GM19372 (cell line): ENCODE measurements around the gene ZHX3.

ENCODE experiments used
- ATAC-seq: cut with Tn5 transposase; IDR thresholded peaks from one replicate; pipeline ENCODE4 v1.9.1; 2021; ENCODE audit warnings: mild to moderate bottlenecking, low read depth, moderate library complexity; ENCODE audit not compliant: unreplicated experiment

The ZHX3 gene

GRCh38 chr20:41232973-41233926, 84.3 kb downstream of the ZHX3 start:
- ATAC-seq = no peak

GRCh38 chr20:41231136-41231535, 86.4 kb downstream of the ZHX3 start:
- no peak for ATAC-seq

- ATAC-seq = no peak
These were observed 87.4 kb downstream of the ZHX3 start for GRCh38 chr20:41230136-41230535.

GRCh38 chr20:41229259-41229658, 88.3 kb downstream of the ZHX3 start:
- ATAC-seq = no peak

GRCh38 chr20:41228858-41229257, 88.7 kb downstream of the ZHX3 start:
- ATAC-seq = no peak

- no peak for ATAC-seq
These were observed 91.1 kb downstream of the ZHX3 start for GRCh38 chr20:41226426-41226825.

- no peak for ATAC-seq
These were observed 92.4 kb downstream of the ZHX3 start for GRCh38 chr20:41225091-41225490.

- ATAC-seq = no peak
These were observed 93.2 kb downstream of the ZHX3 start for GRCh38 chr20:41224281-41224680.

- no peak for ATAC-seq
These were observed 94.4 kb downstream of the ZHX3 start for GRCh38 chr20:41223112-41223511.

- no peak for ATAC-seq
These were observed 94.8 kb downstream of the ZHX3 start for GRCh38 chr20:41222703-41223102.

- ATAC-seq = no peak
These were observed 95.2 kb downstream of the ZHX3 start for GRCh38 chr20:41222296-41222695.

- no peak for ATAC-seq
These were observed 95.8 kb downstream of the ZHX3 start for GRCh38 chr20:41221614-41222218.

- ATAC-seq = no peak
These were observed 97.7 kb downstream of the ZHX3 start for GRCh38 chr20:41219824-41220223.

GRCh38 chr20:41218466-41218865, 99.1 kb downstream of the ZHX3 start:
- no peak for ATAC-seq

GRCh38 chr20:41217422-41217821, 100.1 kb downstream of the ZHX3 start:
- no peak for ATAC-seq

- no peak for ATAC-seq
These were observed 102.9 kb downstream of the ZHX3 start for GRCh38 chr20:41214666-41215065.

- ATAC-seq = no peak
These were observed 103.3 kb downstream of the ZHX3 start for GRCh38 chr20:41214202-41214601.

- ATAC-seq = no peak
These were observed 104.2 kb downstream of the ZHX3 start for GRCh38 chr20:41213150-41213820.

- ATAC-seq = no peak
These were observed 112.2 kb downstream of the ZHX3 start for GRCh38 chr20:41205313-41205712.

GRCh38 chr20:41204304-41205265, 112.9 kb downstream of the ZHX3 start:
- ATAC-seq = no peak
